K562 (cell line): ENCODE measurements around the gene TSEN34. TPM values are rescaled to one million over a fixed set of nuclear protein-coding genes. Genes with fewer than 3 reads are reported as not detected.

Experiments used
- BRCA1 ChIP-seq, 2 experiments: fragments of 450-650 bp in 1 of 2; sonication (generic) in 1 of 2; formaldehyde crosslinking in 1 of 2; IDR thresholded peaks; 2 replicates each; pipeline versions ENCODE4 v1.5.0 to v1.6.1; 2017 to 2020; ENCODE audit warnings: mild to moderate bottlenecking in 1 of 2, missing genetic modification reagents in 1 of 2
- BRD4 ChIP-seq: fragments of 200-600 bp; sonication (generic); IDR thresholded peaks from 2 replicates; pipeline ENCODE4 v1.6.1; 2017; ENCODE audit warnings: inconsistent platforms
- C11orf30 ChIP-seq: fragments of 450-650 bp; IDR thresholded peaks from 2 replicates; pipeline ENCODE4 v1.6.1; 2016; ENCODE audit warnings: low read depth, mild to moderate bottlenecking
- CBX8 ChIP-seq: fragments of 200-600 bp; sonication (generic); IDR thresholded peaks from 2 replicates; pipeline ENCODE4 v1.6.1; 2012; ENCODE audit warnings: borderline replicate concordance, mixed run types, low read depth, mild to moderate bottlenecking, moderate library complexity, mixed read lengths, low read length, control low read depth, inconsistent platforms; ENCODE audit not compliant: poor library complexity, severe bottlenecking; ENCODE audit errors: extremely low read depth
- CHD2 ChIP-seq: IDR thresholded peaks from 2 replicates; pipeline ENCODE4 v1.6.1; 2011; ENCODE audit warnings: low read depth, low read length
- FOXJ3 ChIP-seq: sonication (generic); formaldehyde crosslinking; IDR thresholded peaks from 2 replicates; pipeline ENCODE4 v1.4.0; 2020; ENCODE audit warnings: mild to moderate bottlenecking, missing genetic modification reagents
- NKRF ChIP-seq: fragments of 450-650 bp; IDR thresholded peaks from 2 replicates; pipeline ENCODE4 v1.6.1; 2016; ENCODE audit warnings: borderline replicate concordance
- NONO ChIP-seq, 2 experiments: fragments of 200-400 bp in 1 of 2; fragments of 450-650 bp in 1 of 2; formaldehyde crosslinking in 1 of 2; IDR thresholded peaks; 2 replicates each; pipeline ENCODE4 v1.6.1; 2017; ENCODE audit warnings: low read depth in 2 of 2, mild to moderate bottlenecking in 2 of 2, moderate library complexity in 2 of 2, low read length in 1 of 2
- NR4A1 ChIP-seq, 2 experiments: fragments of 250-450 bp in 1 of 2; fragments of 450-650 bp in 1 of 2; sonication (Bioruptor Pico) in 1 of 2; IDR thresholded peaks; 2 replicates each; pipeline versions ENCODE4 v1.4.0 to v1.6.1; 2016 to 2020; ENCODE audit warnings: mild to moderate bottlenecking in 2 of 2, missing compliant biosample characterization in 1 of 2, missing genetic modification characterization in 1 of 2, moderate library complexity in 1 of 2
- RBM34 ChIP-seq: fragments of 200-400 bp; formaldehyde crosslinking; IDR thresholded peaks from 2 replicates; pipeline ENCODE4 v1.6.1; 2018; ENCODE audit warnings: low read length, borderline replicate concordance; ENCODE audit not compliant: insufficient read depth
- SIX5 ChIP-seq, 2 experiments: IDR thresholded peaks; 2 replicates each; pipeline ENCODE4 v1.6.1; 2011; ENCODE audit warnings: low read length in 2 of 2, borderline replicate concordance in 1 of 2, low read depth in 1 of 2, mild to moderate bottlenecking in 1 of 2, moderate library complexity in 1 of 2; ENCODE audit not compliant: insufficient read depth in 1 of 2
- TOE1 ChIP-seq, 2 experiments: fragments of 450-650 bp in 1 of 2; sonication (generic) in 1 of 2; formaldehyde crosslinking in 1 of 2; IDR thresholded peaks; 2 replicates each; pipeline versions ENCODE4 v1.7.1 to v1.8.0; 2016 to 2022; ENCODE audit warnings: borderline replicate concordance in 2 of 2, mild to moderate bottlenecking in 2 of 2, antibody characterized with exemption in 1 of 2, inconsistent platforms in 1 of 2, low read depth in 1 of 2, missing genetic modification reagents in 1 of 2, moderate library complexity in 1 of 2
- USF2 ChIP-seq: sonication (generic); formaldehyde crosslinking; IDR thresholded peaks from 2 replicates; pipeline ENCODE4 v1.5.0; 2020; ENCODE audit warnings: missing genetic modification reagents
- ZNF239 ChIP-seq: fragments of 250-450 bp; sonication (Bioruptor Pico); IDR thresholded peaks from 2 replicates; pipeline ENCODE4 v1.4.0; 2020; ENCODE audit warnings: mild to moderate bottlenecking
- ZNF41 ChIP-seq: fragments of 250-450 bp; sonication (Bioruptor Pico); conservative IDR thresholded peaks from 2 replicates; pipeline ENCODE4 v1.4.0; 2020; ENCODE audit warnings: mild to moderate bottlenecking
- ZNF609 ChIP-seq: sonication (generic); formaldehyde crosslinking; IDR thresholded peaks from 2 replicates; pipeline ENCODE4 v1.8.1; 2023; ENCODE audit warnings: missing genetic modification reagents, mild to moderate bottlenecking, borderline replicate concordance
- ZNF785 ChIP-seq: fragments of 250-450 bp; sonication (Bioruptor Pico); IDR thresholded peaks from 2 replicates; pipeline ENCODE4 v1.4.0; 2020; ENCODE audit warnings: mild to moderate bottlenecking
- polyA plus RNA-seq, 8 experiments: library from polyadenylated mRNA; depleted of rRNA in 4 of 8; stranded (reverse) in 5 of 8; unstranded in 3 of 8; fragments of >200 nt; fragmentation: Nextera tagmentation in 2 of 8; fragmentation: Illumina TruSeq in 1 of 8; extraction: Ambion mirVana in 2 of 8; extraction: Trizol in 1 of 8; gene quantifications; 2 replicates each; pipeline versions ENCODE4 v1.2.1 to v1.2.3, GENCODE V29; 2011 to 2014; ENCODE audit warnings: inconsistent platforms in 1 of 8, missing spikeins in 1 of 8
- total RNA-seq, 7 experiments: library from RNA; depleted of rRNA in 6 of 7; stranded (reverse); fragments of >200 nt in 6 of 7; fragmentation: Illumina TruSeq in 2 of 7; extraction: Trizol in 2 of 7; gene quantifications; 2 replicates each; pipeline versions ENCODE4 v1.2.1 to v1.2.3, GENCODE V29; 2011 to 2021; ENCODE audit warnings: low replicate concordance in 1 of 7

TSEN34 gene
- total and polyA plus RNA-seq, 9 of the 15 experiments (the other 6 are each of a cell fraction or from before 2014, with no cell fraction given): 3.1 to 57.6 (median 29.5) TPM

- TF ChIP-seq NKRF (peak; percentile 88), CBX8 (no peak), NONO (IDR thresholded peaks at IDR 0.05; ENCODE audit: low read depth in 2 of 2, low read length in 1 of 2) (peak in 1 of 2 experiments; percentile 49; a peak in 2 of 4 replicates), NR4A1 (CRISPR knock-in tag; IDR thresholded peaks at IDR 0.05) (0 out of 2 replicates have a peak, but pooled peaks have one; percentile 59), NR4A1 (tag; IDR thresholded peaks at IDR 0.05) (peak; percentile 83), TOE1 (IDR thresholded peaks at IDR 0.05; ENCODE audit: borderline replicate concordance) (0 out of 2 replicates have a peak, but pooled peaks have one; percentile 59), TOE1 (CRISPR knock-in tag; IDR thresholded peaks at IDR 0.05; ENCODE audit: borderline replicate concordance, low read depth) (no peak), BRD4 (no peak), C11orf30 (no peak), ZNF239 (peak; percentile 16; the same call in 1 of the 2 replicates), BRCA1 (IDR thresholded peaks at IDR 0.05) (no peak), BRCA1 (CRISPR knock-in tag; IDR thresholded peaks at IDR 0.05) (0 out of 2 replicates have a peak, but pooled peaks have one; percentile 94), CHD2 (no peak; the same call in 1 of the 2 replicates), ZNF785 (CRISPR knock-in tag) (no peak), ZNF609 (CRISPR knock-in tag) (peak; percentile 93), RBM34 (no peak), SIX5 (IDR thresholded peaks at IDR 0.05; ENCODE audit: borderline replicate concordance in 1 of 2, insufficient read depth in 1 of 2, low read depth in 1 of 2, low read length in 2 of 2) (no peak), ZNF41 (CRISPR knock-in tag) (0 out of 2 replicates have a peak, but pooled peaks have one; percentile 22), USF2 (CRISPR knock-in tag) (peak; percentile 72), FOXJ3 (CRISPR knock-in tag) (peak; percentile 93)
These were observed 17.1 kb downstream of the TSEN34 start (continued) for GRCh38 chr19:54207983-54208783.
